ENCODE measurements around the gene ASIC1.

ASIC1 gene

DNA sequence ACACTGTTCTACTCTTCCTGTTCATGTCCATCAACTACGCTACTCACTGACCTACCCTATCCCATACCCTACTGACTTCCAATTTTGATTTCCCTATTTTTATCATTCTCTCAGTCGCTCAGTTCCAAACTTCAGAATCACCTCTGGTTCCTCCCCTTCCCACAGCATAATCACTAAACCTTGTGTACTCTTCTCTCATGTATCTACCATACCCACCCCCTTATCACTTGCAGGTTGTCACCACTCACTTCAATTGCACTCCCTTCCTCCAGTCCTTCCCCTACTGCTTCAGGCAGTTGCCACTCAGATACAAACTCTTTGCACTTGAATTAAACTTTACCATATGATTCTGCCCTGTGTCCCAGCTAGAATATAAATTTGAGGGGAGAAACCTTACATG is 38.4 kb upstream of the ASIC1 start:
- H3K4me3 ChIP-seq (ENCODE audit: low read length) = no peak overlapping the region
- DNase-seq (ENCODE audit: low read depth) = no peak
- TF ChIP-seq, protein P1, sequence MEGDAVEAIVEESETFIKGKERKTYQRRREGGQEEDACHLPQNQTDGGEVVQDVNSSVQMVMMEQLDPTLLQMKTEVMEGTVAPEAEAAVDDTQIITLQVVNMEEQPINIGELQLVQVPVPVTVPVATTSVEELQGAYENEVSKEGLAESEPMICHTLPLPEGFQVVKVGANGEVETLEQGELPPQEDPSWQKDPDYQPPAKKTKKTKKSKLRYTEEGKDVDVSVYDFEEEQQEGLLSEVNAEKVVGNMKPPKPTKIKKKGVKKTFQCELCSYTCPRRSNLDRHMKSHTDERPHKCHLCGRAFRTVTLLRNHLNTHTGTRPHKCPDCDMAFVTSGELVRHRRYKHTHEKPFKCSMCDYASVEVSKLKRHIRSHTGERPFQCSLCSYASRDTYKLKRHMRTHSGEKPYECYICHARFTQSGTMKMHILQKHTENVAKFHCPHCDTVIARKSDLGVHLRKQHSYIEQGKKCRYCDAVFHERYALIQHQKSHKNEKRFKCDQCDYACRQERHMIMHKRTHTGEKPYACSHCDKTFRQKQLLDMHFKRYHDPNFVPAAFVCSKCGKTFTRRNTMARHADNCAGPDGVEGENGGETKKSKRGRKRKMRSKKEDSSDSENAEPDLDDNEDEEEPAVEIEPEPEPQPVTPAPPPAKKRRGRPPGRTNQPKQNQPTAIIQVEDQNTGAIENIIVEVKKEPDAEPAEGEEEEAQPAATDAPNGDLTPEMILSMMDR (conservative IDR thresholded peaks at IDR 0.05; ENCODE audit: low read length) = no peak

DNA sequence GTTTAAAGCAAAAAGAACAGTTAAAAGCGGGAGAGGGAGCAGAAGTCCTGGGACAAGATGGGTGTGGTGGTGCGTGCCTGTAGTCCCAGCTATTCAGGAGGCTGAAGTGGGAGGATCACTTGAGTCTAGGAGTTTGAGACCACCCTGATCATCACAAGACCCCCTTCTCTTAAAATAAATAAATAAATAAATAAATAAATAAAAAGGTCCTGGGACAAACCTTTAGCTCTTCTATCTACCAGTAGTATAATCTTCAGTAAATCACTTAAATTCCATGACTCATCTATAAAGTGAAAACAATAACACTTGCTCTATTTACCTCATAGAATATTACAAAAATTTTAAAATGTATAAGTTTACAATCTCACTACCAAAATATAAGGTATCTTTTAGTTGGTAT is 37.9 kb upstream of the ASIC1 start:
- no peak overlapping the region for H3K4me3 ChIP-seq (ENCODE audit: low read length)
- TF ChIP-seq, protein P1 (conservative IDR thresholded peaks at IDR 0.05; ENCODE audit: low read length) = no peak
- no peak for DNase-seq (ENCODE audit: low read depth)

DNA sequence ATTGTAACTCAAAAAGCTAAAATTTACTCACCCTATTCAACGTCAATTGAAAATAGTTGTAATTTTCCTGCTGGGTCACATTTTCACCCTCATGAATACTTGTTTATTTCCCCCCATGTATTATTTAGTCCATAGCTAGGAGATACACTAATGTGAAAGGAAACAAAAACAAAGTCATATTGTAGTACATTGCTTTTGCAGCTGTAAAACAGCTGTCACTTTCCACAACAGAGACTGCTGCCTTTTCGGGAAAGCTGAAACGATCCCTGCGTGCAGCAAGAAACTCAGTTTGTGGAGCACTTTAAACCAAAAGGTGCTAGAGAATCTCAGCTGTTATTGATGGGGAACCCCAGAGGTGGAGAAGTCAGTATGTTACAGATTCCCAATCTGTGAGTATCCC is 36.4 kb upstream of the ASIC1 start:
- H3K4me3 ChIP-seq (ENCODE audit: low read length) = peak overlapping the region; percentile 47
- DNase-seq (ENCODE audit: low read depth) = no peak
- TF ChIP-seq, protein P1 (conservative IDR thresholded peaks at IDR 0.05; ENCODE audit: low read length) = no peak

DNA sequence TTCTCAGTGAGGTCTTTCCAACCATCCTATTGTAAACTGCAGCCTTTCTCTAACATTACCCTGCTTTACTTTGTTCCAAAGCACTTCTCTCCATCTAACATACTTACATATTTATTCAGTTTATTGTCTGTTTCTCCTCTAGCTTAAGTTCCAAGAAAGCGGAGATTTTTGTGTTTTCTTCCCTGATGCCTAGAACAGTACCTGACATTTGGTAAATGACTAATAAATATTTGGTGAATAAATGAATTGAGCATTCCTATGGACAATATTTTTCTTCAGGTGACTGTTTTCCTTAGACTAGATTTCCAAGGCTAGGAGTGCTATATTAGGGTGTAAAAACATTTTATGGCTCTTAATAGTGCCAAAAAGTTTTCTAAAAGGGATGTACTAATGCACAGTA is 34.5 kb upstream of the ASIC1 start:
- DNase-seq (ENCODE audit: low read depth) = no peak
- TF ChIP-seq, protein P1 (conservative IDR thresholded peaks at IDR 0.05; ENCODE audit: low read length) = no peak
- no peak overlapping the region for H3K4me3 ChIP-seq (ENCODE audit: low read length)

DNA sequence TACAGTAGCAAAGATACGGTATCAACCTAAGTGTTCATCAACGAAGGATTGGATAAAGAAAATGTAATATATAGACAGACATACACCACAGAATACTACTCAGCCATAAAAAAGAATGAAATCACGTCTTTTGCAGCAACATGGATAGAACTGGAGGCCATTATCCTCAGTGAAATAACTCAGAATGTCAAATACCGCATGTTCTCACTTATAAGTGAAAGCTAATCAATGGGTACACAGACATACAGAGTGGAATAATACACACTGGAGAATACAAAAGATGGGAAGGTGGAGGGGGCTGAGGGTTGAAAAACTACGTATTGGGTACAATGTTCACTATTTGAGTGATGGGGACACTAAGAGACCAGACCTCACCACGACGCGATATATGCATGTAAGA is 33.2 kb upstream of the ASIC1 start:
- DNase-seq (ENCODE audit: low read depth) = no peak
- peak overlapping the region; percentile 89 for H3K4me3 ChIP-seq (ENCODE audit: low read length)
- TF ChIP-seq, protein P1 (conservative IDR thresholded peaks at IDR 0.05; ENCODE audit: low read length) = no peak

DNA sequence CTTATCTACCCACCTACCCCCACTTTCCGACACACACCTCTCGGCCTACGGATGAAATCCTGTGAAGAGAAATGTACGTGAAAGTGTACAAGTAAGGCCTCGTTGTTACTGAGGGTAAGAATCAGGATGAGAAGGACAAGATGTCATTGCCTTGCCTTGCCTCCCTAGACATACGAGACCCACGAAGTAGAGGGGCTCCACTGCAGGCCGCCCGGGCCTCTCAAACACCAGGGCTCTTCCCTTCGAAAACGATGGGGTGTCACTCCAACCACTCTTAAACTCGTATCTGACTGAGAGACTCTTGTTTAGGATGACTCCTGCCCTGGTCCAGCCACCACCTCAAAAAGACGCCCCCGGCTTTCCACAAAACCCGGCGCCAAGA is 32.6 kb upstream of the ASIC1 start:
- no peak for DNase-seq (ENCODE audit: low read depth)
- H3K4me3 ChIP-seq (ENCODE audit: low read length) = peak overlapping the region; percentile 89
- TF ChIP-seq, protein P1 (conservative IDR thresholded peaks at IDR 0.05; ENCODE audit: low read length) = no peak

DNA sequence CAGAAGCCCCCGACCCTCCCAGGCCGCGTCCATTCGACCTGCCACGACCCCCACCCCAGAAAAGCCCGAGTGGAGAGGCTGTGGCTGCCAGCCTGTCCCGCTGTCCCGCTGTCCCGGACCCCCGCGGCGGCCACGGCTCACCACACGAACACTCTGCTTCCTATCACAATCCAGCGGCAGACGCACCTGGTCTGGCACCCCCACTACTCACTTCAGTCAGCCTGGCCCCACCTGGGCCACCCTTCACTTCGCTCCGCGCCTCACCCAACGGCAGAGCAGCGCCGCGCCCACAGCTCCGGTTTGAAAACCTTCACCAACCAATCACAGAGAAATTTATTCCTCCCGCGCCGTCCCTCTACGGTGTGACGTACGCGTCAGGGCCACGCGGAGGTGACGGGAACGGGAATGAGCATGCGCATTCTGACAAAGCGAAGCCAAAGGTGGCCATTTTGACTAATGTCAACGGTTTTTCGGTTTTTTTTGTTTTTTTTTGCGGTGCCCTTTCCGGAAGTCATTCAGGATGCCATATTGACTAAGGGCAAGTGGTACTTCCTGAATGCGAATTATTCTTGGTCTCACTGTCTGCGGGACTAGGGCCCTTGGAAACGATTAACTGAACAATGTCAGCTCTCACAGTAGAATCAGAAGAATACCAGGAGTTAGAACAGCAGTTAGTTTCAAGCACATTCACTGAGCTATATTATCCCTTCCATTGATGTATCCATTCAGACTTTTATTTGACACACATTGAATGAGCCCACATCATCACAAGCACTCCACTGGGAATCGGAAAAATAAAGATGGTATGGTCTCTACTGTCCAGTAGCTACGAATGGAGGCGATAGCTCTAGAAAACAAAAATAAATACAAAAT is 32.0 kb upstream of the ASIC1 start, which contains the start of gene RACGAP1:
TSS of gene RACGAP1 (minus strand) at position 308 of the 873 bp plus-strand sequence. CDS start 8,779 bp downstream, outside the sequence.
- peak within 1 kb of the TSS; percentile 89 for H3K4me3 ChIP-seq (ENCODE audit: low read length)
- peak; percentile 96 for DNase-seq (ENCODE audit: low read depth)
- TF ChIP-seq, protein P1 (conservative IDR thresholded peaks at IDR 0.05; ENCODE audit: low read length) = no peak
